ACC112 (cell line): ENCODE results near the gene MYO7B.
A peak's percentile ranks its signal among the peaks of the same experiment; 100 is the strongest.

Source experiments
- H2AFZ ChIP-seq: fragments of 200-600 bp; sonication (generic); one replicate; pipeline ENCODE4 v1.6.0; 2017; ENCODE audit warnings: antibody characterized with exemption, low read length; ENCODE audit not compliant: unreplicated experiment
- H3K27ac ChIP-seq: fragments of 200-600 bp; sonication (generic); 2 replicates; pipeline ENCODE4 v1.5.1; 2014; ENCODE audit warnings: low read depth, mild to moderate bottlenecking, antibody characterized with exemption, low read length, moderate library complexity
- H3K27me3 ChIP-seq: fragments of 200-600 bp; sonication (generic); 2 replicates; pipeline ENCODE4 v1.6.1; 2014; ENCODE audit warnings: mild to moderate bottlenecking, antibody characterized with exemption, low read length, moderate library complexity, mixed read lengths; ENCODE audit not compliant: insufficient read depth
- H3K36me3 ChIP-seq: fragments of 200-600 bp; sonication (generic); 2 replicates; pipeline ENCODE4 v1.6.1; 2016; ENCODE audit warnings: mild to moderate bottlenecking, antibody characterized with exemption, low read length, moderate library complexity, mixed read lengths; ENCODE audit not compliant: insufficient read depth
- H3K4me1 ChIP-seq: fragments of 200-600 bp; sonication (generic); one replicate; pipeline ENCODE4 v1.6.1; 2016; ENCODE audit warnings: low read length, mixed read lengths; ENCODE audit not compliant: insufficient read depth, unreplicated experiment, control insufficient read depth
- H3K4me3 ChIP-seq: fragments of 200-600 bp; sonication (generic); 2 replicates; pipeline ENCODE4 v1.5.1; 2014; ENCODE audit warnings: mild to moderate bottlenecking, low read depth, low read length
- H3K79me2 ChIP-seq: fragments of 200-600 bp; sonication (generic); one replicate; pipeline ENCODE4 v1.6.0; 2016; ENCODE audit warnings: low read length; ENCODE audit not compliant: control insufficient read depth, unreplicated experiment, insufficient read depth

MYO7B gene

DNA sequence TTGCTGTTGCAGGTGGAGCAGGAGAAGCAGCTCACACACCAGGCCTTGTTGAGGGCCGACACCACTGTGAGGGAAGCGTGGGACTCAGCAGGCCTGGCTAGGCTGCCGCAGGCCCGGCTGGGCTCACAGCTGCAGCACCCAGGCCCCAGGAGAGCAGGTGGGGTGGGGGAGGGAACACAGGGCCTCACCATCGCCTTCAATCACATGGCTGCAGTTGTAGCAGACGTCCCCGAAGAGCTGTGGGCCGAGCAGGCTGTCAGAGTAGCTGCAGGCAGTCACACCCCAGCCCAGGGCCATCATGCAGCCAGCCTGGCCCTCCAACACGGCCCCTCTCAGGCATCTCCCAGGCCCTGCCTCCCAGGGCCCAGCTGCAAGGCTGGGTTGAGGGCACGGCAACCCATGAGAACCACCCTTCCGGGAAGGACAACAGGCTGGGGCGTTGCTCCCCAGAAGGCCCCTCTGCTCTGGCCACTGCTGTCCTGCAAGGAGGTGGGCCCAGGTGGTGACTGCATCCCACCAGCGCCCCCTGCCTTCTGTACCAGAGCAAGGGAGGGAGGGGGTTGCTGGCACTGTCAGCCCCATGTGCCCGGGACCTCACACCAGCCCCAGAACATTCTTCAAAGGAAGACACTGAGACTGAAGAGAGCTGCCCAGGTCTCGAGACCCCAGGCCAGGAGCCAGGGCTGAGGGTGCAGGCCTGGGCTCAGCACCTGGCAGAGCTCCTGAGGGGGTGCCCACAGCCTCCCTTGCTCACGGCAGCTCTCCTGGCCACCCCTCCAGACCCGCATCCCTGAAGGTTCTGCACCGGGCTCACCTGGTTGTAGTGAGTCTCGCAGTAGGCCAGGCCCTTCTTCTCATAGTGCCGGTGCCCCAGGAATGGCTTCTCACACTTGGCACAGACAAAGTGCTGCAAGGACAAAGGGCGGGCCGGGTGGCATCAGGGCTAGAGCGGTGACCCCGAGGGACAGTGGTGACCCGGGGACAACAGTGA, 104.9 kb downstream of the MYO7B start:
- Histone ChIP-seq H3K4me3 (no peak overlapping the region), H3K79me2 (no peaks in the 10 kb centered on the region), H3K27ac (no peak overlapping the region), H3K4me1 (peaks cover 16% of the 10 kb centered on the region), H3K27me3 (no peaks in the 10 kb centered on the region), H2AFZ (no peak overlapping the region), H3K36me3 (no peaks in the 10 kb centered on the region)

DNA sequence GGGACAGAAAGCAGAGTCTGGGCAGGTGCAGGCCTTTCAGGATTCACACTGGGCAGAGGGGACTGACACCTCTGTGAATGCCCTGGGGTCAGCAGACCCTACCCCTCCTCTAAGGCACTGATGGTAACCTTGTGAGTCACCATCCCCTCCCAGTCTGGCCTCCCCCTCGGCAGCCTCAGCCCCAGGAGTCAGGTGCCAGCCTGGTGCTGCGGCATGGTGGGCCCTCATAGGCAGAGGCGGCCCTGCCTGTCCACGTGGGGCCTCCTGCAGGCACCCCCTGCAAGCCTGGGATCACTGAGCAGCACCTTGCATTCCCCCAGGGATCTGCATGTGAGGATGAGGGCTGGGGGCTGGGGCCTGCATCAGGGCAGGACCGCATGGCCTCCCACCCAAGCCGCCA, 105.7 kb downstream of the MYO7B start:
- no peaks in the 10 kb centered on the region for H3K27me3 ChIP-seq
- peaks cover 16% of the 10 kb centered on the region for H3K4me1 ChIP-seq
- H3K27ac ChIP-seq, result no peak overlapping the region
- H3K36me3 ChIP-seq, result no peaks in the 10 kb centered on the region
- H3K4me3 ChIP-seq, result no peak overlapping the region
- no peak overlapping the region for H2AFZ ChIP-seq
- no peaks in the 10 kb centered on the region for H3K79me2 ChIP-seq

DNA sequence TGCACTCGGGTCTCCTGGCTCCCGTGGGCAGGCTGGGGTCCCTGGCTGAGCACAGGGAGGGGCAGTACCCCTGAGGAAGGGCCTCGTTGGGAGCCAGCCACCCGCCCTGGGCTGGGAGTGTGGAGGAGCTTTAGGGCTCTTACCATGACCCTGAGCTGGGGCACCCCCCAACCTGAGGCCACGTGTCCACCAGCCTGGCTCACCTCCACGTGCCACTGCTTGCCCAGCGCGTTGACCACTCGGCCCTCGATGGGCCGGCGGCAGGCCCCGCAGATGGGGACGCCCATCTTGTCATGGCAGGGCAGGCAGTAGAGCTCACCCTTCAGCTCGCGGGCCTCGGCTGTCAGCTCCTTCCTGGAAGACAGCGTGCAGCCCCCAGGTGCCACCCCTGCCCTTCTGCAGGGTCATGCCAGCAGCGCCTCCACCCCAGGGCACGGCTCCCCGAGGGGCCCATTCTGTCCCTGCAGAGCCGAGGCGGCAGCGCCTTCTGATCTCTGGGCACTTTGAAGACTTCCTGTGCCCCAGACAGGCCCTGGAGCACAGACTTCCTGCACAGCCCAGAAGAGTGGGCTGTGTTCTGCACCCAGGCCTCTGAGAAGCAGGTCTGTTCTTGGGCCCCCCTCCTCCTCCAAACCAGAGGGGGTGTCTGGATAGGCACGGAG, 106.5 kb downstream of the MYO7B start:
- no peak overlapping the region for H3K27ac ChIP-seq
- no peaks in the 10 kb centered on the region for H3K27me3 ChIP-seq
- no peak overlapping the region for H2AFZ ChIP-seq
- no peaks in the 10 kb centered on the region for H3K79me2 ChIP-seq
- H3K4me1 ChIP-seq, result peaks cover 23% of the 10 kb centered on the region
- no peaks in the 10 kb centered on the region for H3K36me3 ChIP-seq
- no peak overlapping the region for H3K4me3 ChIP-seq

DNA sequence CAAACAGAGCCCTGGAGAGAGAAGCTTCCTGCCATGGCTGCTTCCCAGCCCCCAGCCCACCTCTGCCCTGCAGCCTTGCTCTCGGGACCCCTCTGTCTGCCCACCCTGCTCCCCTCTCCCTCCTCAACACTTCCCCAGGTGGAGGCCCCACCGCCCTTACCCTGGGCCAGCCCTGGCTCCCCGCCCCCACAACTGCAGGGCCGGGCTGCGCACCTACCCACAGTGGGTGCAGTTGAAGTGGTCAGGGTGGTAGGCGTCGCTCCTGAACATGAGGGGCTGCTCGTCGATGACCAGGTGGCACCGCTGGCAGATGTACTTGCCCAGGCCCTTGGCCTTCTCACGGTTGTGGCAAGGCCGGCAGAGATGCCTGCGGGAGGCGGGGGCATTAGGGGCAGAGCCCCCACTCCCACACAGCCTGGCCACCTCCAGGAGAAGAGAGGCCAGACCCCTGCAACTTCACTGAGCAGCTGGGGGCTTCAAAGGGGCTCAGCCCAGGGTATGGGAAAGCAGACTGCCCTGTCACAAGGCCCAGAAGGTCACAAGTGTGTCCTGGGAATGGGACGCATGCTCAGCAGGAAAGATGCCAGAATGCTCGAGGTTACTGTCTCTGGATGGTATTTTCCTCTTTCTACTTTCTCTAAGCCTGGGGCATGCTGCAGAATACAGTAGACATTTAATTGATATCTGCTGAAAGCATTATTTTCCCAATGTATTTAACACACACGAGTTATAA, 107.4 kb downstream of the MYO7B start:
- Histone ChIP-seq H3K27me3 (no peaks in the 10 kb centered on the region), H3K4me1 (peaks cover 22% of the 10 kb centered on the region), H3K36me3 (no peaks in the 10 kb centered on the region), H3K4me3 (no peak overlapping the region), H3K79me2 (no peaks in the 10 kb centered on the region), H3K27ac (no peak overlapping the region), H2AFZ (no peak overlapping the region)

DNA sequence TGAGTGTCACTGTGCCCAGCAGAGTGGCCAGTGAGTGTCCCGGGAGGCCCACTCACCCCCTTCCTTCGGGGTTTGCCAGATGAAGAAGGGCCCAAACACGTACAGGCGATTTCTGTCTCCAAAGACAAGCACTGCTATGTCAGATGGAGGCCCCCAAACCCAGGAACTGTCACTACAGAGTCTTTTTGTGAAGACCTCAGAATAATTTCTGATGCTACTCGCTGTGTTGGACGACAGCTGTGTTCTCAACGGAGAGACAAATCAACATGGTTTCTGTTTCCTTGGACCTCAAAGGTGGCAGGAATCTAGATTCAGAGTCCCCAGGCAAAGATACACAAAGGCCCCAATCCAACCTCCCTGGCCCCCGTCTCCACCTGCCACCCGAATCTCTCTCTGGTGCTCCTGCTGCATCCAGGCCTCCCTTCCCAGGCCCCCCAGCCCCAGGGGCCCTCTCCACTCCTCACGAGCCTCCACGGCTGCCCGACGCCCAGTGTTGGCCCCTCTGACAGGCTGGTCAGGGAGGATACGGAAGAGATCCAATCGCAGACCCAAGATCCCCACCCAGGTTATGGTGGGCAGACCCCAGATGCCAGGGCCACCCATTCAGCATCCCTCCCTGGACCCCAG, 108.1 kb downstream of the MYO7B start:
- Histone ChIP-seq H3K27me3 (no peaks in the 10 kb centered on the region), H2AFZ (no peak overlapping the region), H3K36me3 (no peaks in the 10 kb centered on the region), H3K27ac (no peak overlapping the region), H3K4me3 (no peak overlapping the region), H3K4me1 (peaks cover 16% of the 10 kb centered on the region), H3K79me2 (no peaks in the 10 kb centered on the region)

DNA sequence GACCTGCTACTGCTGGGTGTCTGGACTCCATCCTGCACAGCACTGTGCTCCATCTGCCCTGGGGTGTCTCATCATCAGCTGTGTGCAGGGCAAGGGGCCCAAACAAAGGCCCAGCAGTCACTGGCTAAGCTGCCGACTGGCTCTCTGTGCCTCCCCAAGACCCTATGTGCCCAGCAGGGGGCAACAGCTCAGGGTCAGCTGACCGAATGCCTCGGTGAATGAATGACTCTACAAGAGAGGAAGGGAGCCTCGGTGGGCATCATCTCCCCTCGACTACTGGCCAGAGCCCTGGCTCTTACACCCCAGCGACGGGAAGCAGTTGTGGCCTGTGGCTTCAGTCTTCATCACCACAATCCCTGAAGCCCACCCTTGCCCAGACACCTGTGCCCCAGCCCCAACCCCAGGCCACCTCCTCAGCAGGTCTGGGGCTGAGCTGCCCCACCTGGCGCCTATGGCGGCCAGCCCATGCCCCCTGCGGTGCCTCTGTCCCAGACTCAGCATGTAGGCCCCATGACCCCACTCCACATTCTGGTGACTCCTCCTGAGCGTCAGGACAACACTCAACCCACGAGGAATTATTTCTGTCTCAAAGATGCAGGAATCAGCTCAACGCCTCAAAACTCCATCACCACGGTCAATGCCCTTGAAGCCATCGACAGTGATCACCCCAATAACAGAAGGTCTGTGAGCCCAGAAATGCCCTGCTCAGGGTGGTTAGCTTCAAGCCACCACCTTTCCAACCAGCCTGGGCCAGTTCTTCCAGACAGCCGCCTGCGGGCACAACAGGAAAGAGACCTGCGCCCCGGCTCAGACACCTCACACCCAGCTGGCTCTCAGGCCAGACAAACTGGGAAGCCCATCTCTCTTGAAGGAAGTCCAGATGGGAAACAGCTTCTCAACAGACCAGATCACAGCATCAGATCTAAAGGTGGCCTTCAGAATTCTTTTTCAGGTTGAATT, 108.9 kb downstream of the MYO7B start:
- H3K27ac ChIP-seq, result no peak overlapping the region
- no peaks in the 10 kb centered on the region for H3K27me3 ChIP-seq
- H3K36me3 ChIP-seq, result no peaks in the 10 kb centered on the region
- no peak overlapping the region for H2AFZ ChIP-seq
- no peaks in the 10 kb centered on the region for H3K79me2 ChIP-seq
- no peak overlapping the region for H3K4me3 ChIP-seq
- H3K4me1 ChIP-seq, result peaks cover 18% of the 10 kb centered on the region

DNA sequence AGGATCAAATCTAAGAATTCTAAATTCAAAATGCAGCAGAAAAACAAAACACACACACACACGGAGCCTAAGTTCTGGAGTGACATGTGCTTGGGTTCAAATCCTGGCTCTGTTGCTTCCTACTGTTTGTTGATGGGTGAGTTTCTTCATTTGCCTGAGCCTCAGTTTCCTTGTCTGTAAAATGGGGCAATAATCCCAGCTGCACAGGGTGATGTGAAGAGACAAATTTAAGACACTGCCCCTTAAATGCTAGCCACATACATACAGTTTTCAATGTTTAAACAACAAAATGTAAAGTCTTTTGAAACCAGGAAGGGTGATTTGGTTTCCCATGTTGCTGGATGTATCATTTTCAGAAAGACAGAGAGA, 109.5 kb downstream of the MYO7B start:
- no peaks in the 10 kb centered on the region for H3K36me3 ChIP-seq
- no peaks in the 10 kb centered on the region for H3K79me2 ChIP-seq
- H2AFZ ChIP-seq, result no peak overlapping the region
- H3K27me3 ChIP-seq, result no peaks in the 10 kb centered on the region
- H3K4me1 ChIP-seq, result peaks cover 20% of the 10 kb centered on the region
- H3K27ac ChIP-seq, result no peak overlapping the region
- H3K4me3 ChIP-seq, result no peak overlapping the region

DNA sequence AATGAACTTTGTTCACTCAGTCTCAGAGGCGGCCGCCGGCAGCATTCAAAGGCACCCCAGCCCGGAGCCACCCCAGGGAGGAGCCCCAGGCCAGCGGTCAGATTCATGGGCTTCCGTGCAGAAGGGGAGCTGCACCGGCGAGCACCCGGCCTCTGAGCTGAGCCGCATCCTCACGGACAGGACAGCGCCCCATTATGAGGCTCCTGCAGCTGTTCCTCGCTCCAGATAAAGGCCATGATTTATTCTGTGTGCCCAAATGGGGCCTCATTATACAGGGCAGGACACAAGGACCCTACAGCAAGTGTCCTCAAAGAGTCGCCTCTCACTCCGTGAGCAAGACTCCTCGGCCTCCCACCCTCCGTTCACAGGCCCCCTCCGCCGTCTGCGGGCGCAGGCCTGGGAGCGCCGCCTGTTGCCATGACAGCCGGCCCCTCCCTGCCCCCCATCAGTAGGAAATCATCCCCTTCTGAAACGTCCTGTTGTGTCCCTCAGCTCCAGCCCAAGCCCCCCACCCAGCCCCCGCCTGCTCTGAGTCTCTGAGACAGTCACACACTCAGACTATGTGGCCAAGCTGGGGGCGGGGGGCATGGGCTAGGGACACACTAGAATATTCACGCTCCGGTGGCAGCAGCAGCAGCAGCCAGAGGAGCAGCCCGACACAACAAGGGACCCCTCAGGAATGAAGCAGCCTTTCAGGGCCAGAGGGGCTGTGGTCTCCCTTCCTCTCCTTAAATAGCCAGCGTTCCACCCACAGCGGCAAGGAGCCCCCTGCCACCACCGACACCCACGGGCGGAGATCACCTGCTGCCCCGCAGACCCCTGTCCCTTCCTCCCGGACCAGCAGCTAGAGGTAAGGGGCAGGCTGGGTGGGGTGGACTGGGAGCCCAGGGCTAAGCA, 110.2 kb downstream of the MYO7B start, which contains the start of gene GPR17:
Gene GPR17, plus strand, starts transcription at position 759 of the 897 bp plus-strand sequence. CDS start 4,583 bp downstream, outside the sequence.
- no peaks in the 10 kb centered on the region for H3K79me2 ChIP-seq
- H3K4me1 ChIP-seq, result peaks cover 20% of the 10 kb centered on the region
- no peak within 1 kb of the TSS for H3K4me3 ChIP-seq
- peak within 1 kb of the TSS; percentile 65 for H2AFZ ChIP-seq
- no peak within 1 kb of the TSS for H3K27ac ChIP-seq
- no peaks in the 10 kb centered on the region for H3K36me3 ChIP-seq
- H3K27me3 ChIP-seq, result no peaks in the 10 kb centered on the region
